Thoracic aorta (tissue), 2 donors: Measurements from ENCODE around the gene TMC7. TPM values are rescaled to one million over a fixed set of nuclear protein-coding genes. Genes with fewer than 3 reads are reported as not detected.

Experiments used
- ATAC-seq: fragments of 150-250 bp; one replicate; pipeline ENCODE4 v1.8.0; 2017; ENCODE audit warnings: low read depth; ENCODE audit not compliant: insufficient number of reproducible peaks, low FRiP score
- DNase-seq: peaks from one replicate; pipeline ENCODE4 v3.0.0-alpha.2; 2020; ENCODE audit warnings: low spot score
- H3K27ac ChIP-seq, 2 donors: fragments of 200-600 bp; sonication (generic); 1 replicate in 1 of 2; 2 replicates in 1 of 2; pipeline ENCODE4 v1.5.1; 2016; ENCODE audit warnings: mild to moderate bottlenecking in 2 of 2, moderate library complexity in 2 of 2
- H3K27me3 ChIP-seq: fragments of 200-600 bp; sonication (generic); replicated peaks from 2 replicates; pipeline ENCODE4 v1.6.0; 2016; ENCODE audit warnings: mild to moderate bottlenecking; ENCODE audit not compliant: insufficient read depth
- H3K36me3 ChIP-seq: fragments of 200-600 bp; sonication (generic); one replicate; pipeline ENCODE4 v1.5.1; 2016
- H3K4me1 ChIP-seq, 2 donors: fragments of 200-600 bp; sonication (generic); 1 replicate in 1 of 2; 2 replicates in 1 of 2; pipeline versions ENCODE4 v1.5.1 to v1.6.0; 2016; ENCODE audit warnings: low read depth in 2 of 2, mild to moderate bottlenecking in 1 of 2; ENCODE audit not compliant: control insufficient read depth in 1 of 2
- H3K4me3 ChIP-seq: fragments of 200-600 bp; sonication (generic); 2 replicates; pipeline ENCODE4 v1.5.1; 2016; ENCODE audit warnings: mild to moderate bottlenecking
- H3K9me3 ChIP-seq: fragments of 200-600 bp; sonication (generic); 2 replicates; pipeline ENCODE4 v1.5.1; 2016
- CTCF ChIP-seq: fragments of 200-600 bp; sonication (generic); IDR thresholded peaks from one replicate; pipeline ENCODE4 v1.5.1; 2019; ENCODE audit warnings: antibody characterized with exemption
- total RNA-seq, 2 donors: library from RNA; depleted of rRNA; stranded (reverse); fragments of >200 nt; gene quantifications; one replicate each; pipeline versions ENCODE4 v1.1.0 to v1.2.3, GENCODE V29; 2016

TMC7 gene
- under 1 TPM; 0.49 to 0.81 TPM for total RNA-seq

GRCh38 chr16:18983565-18984434 lies at the start of gene TMC7:
TMC7 (plus strand) TSS chr16:18983934; CDS start chr16:18984064, 130 bp downstream.
- H3K27ac ChIP-seq, result peak within 1 kb of the TSS in 1 of 2 donors; percentile 23
- ATAC-seq, result no peak
- H3K4me1 ChIP-seq, result peaks cover 4 to 13% of the 10 kb centered on the region in 2 donors
- peak within 1 kb of the TSS; percentile 74 for H3K4me3 ChIP-seq
- TF ChIP-seq CTCF, result peak; percentile 54
- peak; percentile 11 for DNase-seq
- H3K36me3 ChIP-seq, result no peaks in the 10 kb centered on the region
- no peaks in the 10 kb centered on the region for H3K9me3 ChIP-seq
- H3K27me3 ChIP-seq, result no peaks in the 10 kb centered on the region

GRCh38 chr16:18936727-18937340 lies 46.9 kb upstream of the TMC7 start:
- no peak for TF ChIP-seq CTCF
- no peak overlapping the region for H3K4me3 ChIP-seq
- ATAC-seq (no peak), DNase-seq (no peak)
- no peak overlapping the region for H3K27ac ChIP-seq
- H3K4me1 ChIP-seq, result peaks cover 10 to 16% of the 10 kb centered on the region in 2 donors
- H3K36me3 ChIP-seq, result no peaks in the 10 kb centered on the region
- no peaks in the 10 kb centered on the region for H3K27me3 ChIP-seq
- H3K9me3 ChIP-seq, result no peaks in the 10 kb centered on the region

GRCh38 chr16:18937390-18937789 lies 46.3 kb upstream of the TMC7 start:
- no peak for TF ChIP-seq CTCF
- no peak for ATAC-seq

GRCh38 chr16:18938986-18939385 lies 44.7 kb upstream of the TMC7 start:
- DNase-seq (no peak), ATAC-seq (no peak)
- no peak overlapping the region for H3K4me3 ChIP-seq
- TF ChIP-seq CTCF, result no peak
- no peak overlapping the region for H3K27ac ChIP-seq
- H3K4me1 ChIP-seq, result no peaks in the 10 kb centered on the region
- H3K9me3 ChIP-seq, result no peaks in the 10 kb centered on the region
- H3K27me3 ChIP-seq, result no peaks in the 10 kb centered on the region
- no peaks in the 10 kb centered on the region for H3K36me3 ChIP-seq

More at GRCh38 chr16:18937390-18937789, 46.3 kb upstream of the TMC7 start:
- Histone ChIP-seq H3K4me3 (no peak overlapping the region), H3K4me1 (peaks cover 8 to 10% of the 10 kb centered on the region in 2 donors), H3K9me3 (no peaks in the 10 kb centered on the region), H3K36me3 (no peaks in the 10 kb centered on the region), H3K27me3 (no peaks in the 10 kb centered on the region), H3K27ac (no peak overlapping the region)
- no peak for DNase-seq

- Histone ChIP-seq H3K4me3 (no peak overlapping the region), H3K9me3 (no peaks in the 10 kb centered on the region), H3K36me3 (no peaks in the 10 kb centered on the region), H3K4me1 (peaks cover 0 to 9% of the 10 kb centered on the region in 2 donors), H3K27me3 (no peaks in the 10 kb centered on the region), H3K27ac (no peak overlapping the region)
- DNase-seq, result no peak
- no peak for TF ChIP-seq CTCF
- ATAC-seq, result no peak
These were observed 42.3 kb upstream of the TMC7 start for GRCh38 chr16:18941471-18941870.
